ENCODE results near the gene EFNA5. TPM values are rescaled to one million over a fixed set of nuclear protein-coding genes. Genes with fewer than 3 reads are reported as not detected.

EFNA5 gene
- total RNA-seq, 1 experiment from 2014 or later, result 42.7 TPM

GRCh38 chr5:107544476-107544875 lies 126.3 kb downstream of the EFNA5 start:
- BruUV-seq (replicated peaks), result no TSS peak
- ChIA-PET POLR2A (ENCODE audit: unreplicated experiment) (no interaction called here), CTCF (no interaction called here)
- Histone ChIP-seq H3K27me3 (ENCODE audit: insufficient read depth, low read depth) (no peaks in the 10 kb centered on the region), H3K9me2 (ENCODE audit: insufficient read depth) (no peaks in the 10 kb centered on the region), H3K36me3 (ENCODE audit: low read depth) (0 out of 2 replicates have a peak, but pooled peaks cover 13% of the 10 kb centered on the region), H3K27ac (peak overlapping the region; percentile 93), H3K4me3 (no peak overlapping the region), H3K4me2 (peak overlapping the region; percentile 82), H3K9me3 (ENCODE audit: insufficient read depth, low read depth) (no peaks in the 10 kb centered on the region), H3F3A (ENCODE audit: insufficient read depth, low read depth) (peaks cover 33% of the 10 kb centered on the region), H2AFZ (no peak overlapping the region), H3K79me2 (ENCODE audit: low read depth) (peaks cover 91% of the 10 kb centered on the region), H3K4me1 (replicated peaks; ENCODE audit: insufficient read depth) (peaks cover 59% of the 10 kb centered on the region), H4K20me1 (ENCODE audit: insufficient read depth) (no peaks in the 10 kb centered on the region)
- TF ChIP-seq CTCF (conservative IDR thresholded peaks at IDR 0.05) (no peak), EZH2 (IDR thresholded peaks at IDR 0.05; ENCODE audit: low read depth) (no peak)
- no peak for DNase-seq
- intact Hi-C loops (cut with micrococcal nuclease; ENCODE audit: unreplicated experiment), result no loop called here

- BruUV-seq (replicated peaks), result no TSS peak
- DNase-seq, result no peak
- Histone ChIP-seq H4K20me1 (ENCODE audit: insufficient read depth) (no peaks in the 10 kb centered on the region), H3K4me3 (peak overlapping the region; percentile 44; the same call in 1 of the 2 replicates), H3K27ac (peak overlapping the region; percentile 93), H3K4me1 (replicated peaks; ENCODE audit: insufficient read depth) (peaks cover 59% of the 10 kb centered on the region), H2AFZ (no peak overlapping the region), H3K79me2 (ENCODE audit: low read depth) (peaks cover 91% of the 10 kb centered on the region), H3K9me2 (ENCODE audit: insufficient read depth) (no peaks in the 10 kb centered on the region), H3K27me3 (ENCODE audit: insufficient read depth, low read depth) (no peaks in the 10 kb centered on the region), H3K4me2 (peak overlapping the region; percentile 82), H3K9me3 (ENCODE audit: insufficient read depth, low read depth) (no peaks in the 10 kb centered on the region), H3K36me3 (ENCODE audit: low read depth) (0 out of 2 replicates have a peak, but pooled peaks cover 12% of the 10 kb centered on the region), H3F3A (ENCODE audit: insufficient read depth, low read depth) (peaks cover 33% of the 10 kb centered on the region)
- TF ChIP-seq EZH2 (IDR thresholded peaks at IDR 0.05; ENCODE audit: low read depth) (no peak), CTCF (conservative IDR thresholded peaks at IDR 0.05) (no peak)
- ChIA-PET POLR2A (ENCODE audit: unreplicated experiment) (no interaction called here), CTCF (no interaction called here)
- intact Hi-C loops (cut with micrococcal nuclease; ENCODE audit: unreplicated experiment), result loop anchor here (2.0 kb wide), 1 partner anchor 155 kb away; no protein-coding TSS in a partner anchor
Observed at GRCh38 chr5:107543868-107544267, 126.9 kb downstream of the EFNA5 start.

- peaks cover 59% of the 10 kb centered on the region for H3K4me1 ChIP-seq (replicated peaks; ENCODE audit: insufficient read depth)
- H3K9me2 ChIP-seq (ENCODE audit: insufficient read depth), result no peaks in the 10 kb centered on the region
- intact Hi-C loops (cut with micrococcal nuclease; ENCODE audit: unreplicated experiment), result loop anchor here (1.0 to 2.0 kb wide), 6 partner anchors 14 to 154 kb away; no protein-coding TSS in a partner anchor
- peak overlapping the region; percentile 44; the same call in 1 of the 2 replicates for H3K4me3 ChIP-seq
- ChIA-PET POLR2A (ENCODE audit: unreplicated experiment) (interaction anchor here (0.5 to 1.0 kb wide), 7 partner anchors 29 to 131 kb away, joined by 3 to 7 read pairs (median 6); no protein-coding TSS in a partner anchor), CTCF (no interaction called here)
- H3K79me2 ChIP-seq (ENCODE audit: low read depth), result peaks cover 91% of the 10 kb centered on the region
- H3K4me2 ChIP-seq, result peak overlapping the region; percentile 82
- H2AFZ ChIP-seq, result no peak overlapping the region
- H3K27me3 ChIP-seq (ENCODE audit: insufficient read depth, low read depth), result no peaks in the 10 kb centered on the region
- 0 out of 2 replicates have a peak, but pooled peaks cover 17% of the 10 kb centered on the region for H3K36me3 ChIP-seq (ENCODE audit: low read depth)
- no peak for TF ChIP-seq EZH2 (IDR thresholded peaks at IDR 0.05; ENCODE audit: low read depth)
- TF ChIP-seq CTCF (conservative IDR thresholded peaks at IDR 0.05), result no peak
- H3K27ac ChIP-seq, result peak overlapping the region; percentile 93
- H4K20me1 ChIP-seq (ENCODE audit: insufficient read depth), result no peaks in the 10 kb centered on the region
- DNase-seq, result peak; percentile 67 to 89
- BruUV-seq (replicated peaks), result no TSS peak
- peaks cover 33% of the 10 kb centered on the region for H3F3A ChIP-seq (ENCODE audit: insufficient read depth, low read depth)
- no peaks in the 10 kb centered on the region for H3K9me3 ChIP-seq (ENCODE audit: insufficient read depth, low read depth)
Observed at GRCh38 chr5:107542831-107543231, 127.9 kb downstream of the EFNA5 start.

All from PC-9 (cell line).